GM23338 (cell line): Measurements from ENCODE around the gene IL11RA. TPM values are rescaled to one million over a fixed set of nuclear protein-coding genes. Genes with fewer than 3 reads are reported as not detected.

Source experiments
- ATAC-seq: fragments of 200-7000 bp; cut with Tn5 transposase; 3 replicates; pipeline ENCODE4 v1.9.1; 2020
- DNase-seq: peaks from one replicate; pipeline ENCODE4 v3.0.0-alpha.2; 2015; ENCODE audit warnings: low spot score
- H2AFZ ChIP-seq: fragments of 200-600 bp; sonication (generic); 2 replicates; pipeline ENCODE4 v1.8.0; 2016; ENCODE audit warnings: antibody characterized with exemption, mild to moderate bottlenecking, moderate library complexity
- H3F3A ChIP-seq: fragments of 200-600 bp; sonication (generic); replicated peaks from 2 replicates; pipeline ENCODE4 v1.8.0; 2017; ENCODE audit warnings: antibody characterized with exemption, mixed run types, low read depth
- H3K27ac ChIP-seq: fragments of 200-600 bp; sonication (generic); 2 replicates; pipeline ENCODE4 v1.6.1; 2016; ENCODE audit warnings: low read depth
- H3K27me3 ChIP-seq: fragments of 200-600 bp; sonication (generic); 2 replicates; pipeline ENCODE4 v1.8.0; 2016; ENCODE audit warnings: mild to moderate bottlenecking, mixed run types, moderate library complexity; ENCODE audit not compliant: insufficient read depth
- H3K36me3 ChIP-seq: fragments of 200-600 bp; sonication (generic); 2 replicates; pipeline ENCODE4 v1.8.0; 2016; ENCODE audit warnings: mild to moderate bottlenecking; ENCODE audit not compliant: insufficient read depth
- H3K4me1 ChIP-seq: fragments of 200-600 bp; sonication (generic); 2 replicates; pipeline ENCODE4 v1.8.0; 2016; ENCODE audit warnings: mild to moderate bottlenecking, moderate library complexity; ENCODE audit not compliant: insufficient read depth
- H3K4me2 ChIP-seq: fragments of 200-600 bp; sonication (generic); 2 replicates; pipeline ENCODE4 v1.7.1; 2017; ENCODE audit warnings: mixed run types
- H3K4me3 ChIP-seq: fragments of 200-600 bp; sonication (generic); 2 replicates; pipeline ENCODE4 v1.6.1; 2016; ENCODE audit warnings: mixed run types
- H3K79me2 ChIP-seq: fragments of 200-600 bp; sonication (generic); replicated peaks from 2 replicates; pipeline ENCODE4 v1.8.0; 2017; ENCODE audit warnings: mild to moderate bottlenecking; ENCODE audit not compliant: insufficient read depth
- H3K9me2 ChIP-seq: fragments of 200-600 bp; sonication (generic); 2 replicates; pipeline ENCODE4 v1.8.0; 2017; ENCODE audit not compliant: insufficient read depth
- H4K20me1 ChIP-seq: fragments of 200-600 bp; sonication (generic); replicated peaks from 2 replicates; pipeline ENCODE4 v1.8.0; 2017; ENCODE audit warnings: mild to moderate bottlenecking; ENCODE audit not compliant: insufficient read depth
- H3K27ac Mint-ChIP-seq: 2 replicates; pipeline ENCODE4 v1.8.0; 2020; ENCODE audit warnings: inconsistent platforms, mild to moderate bottlenecking, moderate library complexity, mixed read lengths
- H3K27me3 Mint-ChIP-seq: 3 replicates; pipeline ENCODE4 v1.8.0; 2022; ENCODE audit warnings: low read depth, mild to moderate bottlenecking, moderate library complexity, mixed read lengths, inconsistent platforms; ENCODE audit not compliant: insufficient read depth, poor library complexity
- H3K36me3 Mint-ChIP-seq: 3 replicates; pipeline ENCODE4 v1.8.0; 2021; ENCODE audit warnings: low read depth, mild to moderate bottlenecking, inconsistent platforms, moderate library complexity, mixed read lengths
- H3K4me1 Mint-ChIP-seq: 3 replicates; pipeline ENCODE4 v1.8.0; 2020; ENCODE audit warnings: mild to moderate bottlenecking, inconsistent platforms, mixed read lengths
- H3K4me3 Mint-ChIP-seq: 3 replicates; pipeline ENCODE4 v1.8.0; 2021; ENCODE audit warnings: moderate library complexity, mild to moderate bottlenecking, inconsistent platforms, mixed read lengths
- H3K9me3 Mint-ChIP-seq: 3 replicates; pipeline ENCODE4 v1.8.0; 2020; ENCODE audit warnings: moderate library complexity, mild to moderate bottlenecking, inconsistent platforms, mixed read lengths
- CREB1 ChIP-seq: fragments of 250-450 bp; sonication (Bioruptor Pico); IDR thresholded peaks from 2 replicates; pipeline ENCODE4 v1.5.0; 2020; ENCODE audit warnings: low read depth, mild to moderate bottlenecking, moderate library complexity
- ETS1 ChIP-seq: IDR thresholded peaks from 2 replicates; pipeline ENCODE4 v1.6.1; 2016; ENCODE audit warnings: antibody characterized with exemption
- EZH2 ChIP-seq: fragments of 200-600 bp; sonication (generic); IDR thresholded peaks from one replicate; pipeline ENCODE4 v1.8.0; 2017; ENCODE audit warnings: antibody characterized with exemption, mild to moderate bottlenecking, low read depth; ENCODE audit not compliant: unreplicated experiment
- EZH2phosphoT487 ChIP-seq: fragments of 200-600 bp; sonication (generic); IDR thresholded peaks from one replicate; pipeline ENCODE4 v1.8.1; 2018; ENCODE audit warnings: antibody characterized with exemption; ENCODE audit not compliant: unreplicated experiment
- NANOG ChIP-seq: IDR thresholded peaks from 2 replicates; pipeline ENCODE4 v1.6.1; 2016; ENCODE audit warnings: antibody characterized with exemption, borderline replicate concordance
- POLR2AphosphoS5 ChIP-seq: IDR thresholded peaks from 2 replicates; pipeline ENCODE4 v1.6.1; 2016; ENCODE audit warnings: antibody characterized with exemption, low read depth
- REST ChIP-seq: IDR thresholded peaks from one replicate; pipeline ENCODE4 v1.6.1; 2018; ENCODE audit warnings: antibody characterized with exemption; ENCODE audit not compliant: unreplicated experiment
- STAT1 ChIP-seq: IDR thresholded peaks from one replicate; pipeline ENCODE4 v1.6.1; 2016; ENCODE audit warnings: antibody characterized with exemption; ENCODE audit not compliant: unreplicated experiment
- ZNF114 ChIP-seq: fragments of 250-450 bp; sonication (Bioruptor Pico); IDR thresholded peaks from 2 replicates; pipeline ENCODE4 v1.5.0; 2020; ENCODE audit warnings: mild to moderate bottlenecking, moderate library complexity
- ZNF331 ChIP-seq: fragments of 250-450 bp; sonication (Bioruptor Pico); IDR thresholded peaks from 2 replicates; pipeline ENCODE4 v1.5.0; 2020; ENCODE audit warnings: low read depth, mild to moderate bottlenecking, moderate library complexity
- ZNF462 ChIP-seq: fragments of 250-450 bp; sonication (Bioruptor Pico); IDR thresholded peaks from 2 replicates; pipeline ENCODE4 v1.5.0; 2020; ENCODE audit warnings: mild to moderate bottlenecking, moderate library complexity
- polyA plus RNA-seq: library from polyadenylated mRNA; unstranded; fragments of >200 nt; fragmentation: Nextera tagmentation; extraction: Ambion mirVana; gene quantifications from 2 replicates; pipeline ENCODE4 v1.2.1, GENCODE V29; 2016
- total RNA-seq: library from RNA; depleted of rRNA; stranded (reverse); fragments of >200 nt; shearing (Covaris generic); gene quantifications from 2 replicates; pipeline ENCODE4 v1.2.3, GENCODE V29; 2014

IL11RA gene
- total and polyA plus RNA-seq, 2 experiments from 2014 or later = 3.1 to 5.8 TPM

GRCh38 chr9:34686231-34686630 lies 34.2 kb downstream of the IL11RA start:
- Histone ChIP-seq H3K9me2 (no peaks in the 10 kb centered on the region), H3K27ac (no peak overlapping the region), H3K4me1 (peaks cover 10% of the 10 kb centered on the region), H3K36me3 (no peaks in the 10 kb centered on the region), H3K4me2 (no peak overlapping the region), H3K27me3 (no peaks in the 10 kb centered on the region), H3K4me3 (no peak overlapping the region), H3F3A (no peaks in the 10 kb centered on the region), H4K20me1 (no peaks in the 10 kb centered on the region), H2AFZ (no peak overlapping the region), H3K79me2 (no peaks in the 10 kb centered on the region)
- Mint-ChIP-seq H3K27ac (no peak overlapping the region), H3K27me3 (peaks cover 6% of the 10 kb centered on the region), H3K4me1 (peaks cover 14% of the 10 kb centered on the region), H3K9me3 (no peaks in the 10 kb centered on the region), H3K4me3 (no peak overlapping the region), H3K36me3 (no peaks in the 10 kb centered on the region)
- no peak for TF ChIP-seq ZNF114
- no peak for TF ChIP-seq ETS1
- no peak for TF ChIP-seq ZNF462
- TF ChIP-seq ZNF331 = no peak
- no peak for TF ChIP-seq STAT1
- no peak for TF ChIP-seq EZH2phosphoT487
- TF ChIP-seq REST = no peak
- TF ChIP-seq EZH2 = no peak
- no peak for TF ChIP-seq NANOG
- TF ChIP-seq CREB1 = no peak
- no peak for TF ChIP-seq POLR2AphosphoS5
- no peak for DNase-seq
- ATAC-seq = no peak
